Measurements from ENCODE around the gene TMEM179.

DNA sequence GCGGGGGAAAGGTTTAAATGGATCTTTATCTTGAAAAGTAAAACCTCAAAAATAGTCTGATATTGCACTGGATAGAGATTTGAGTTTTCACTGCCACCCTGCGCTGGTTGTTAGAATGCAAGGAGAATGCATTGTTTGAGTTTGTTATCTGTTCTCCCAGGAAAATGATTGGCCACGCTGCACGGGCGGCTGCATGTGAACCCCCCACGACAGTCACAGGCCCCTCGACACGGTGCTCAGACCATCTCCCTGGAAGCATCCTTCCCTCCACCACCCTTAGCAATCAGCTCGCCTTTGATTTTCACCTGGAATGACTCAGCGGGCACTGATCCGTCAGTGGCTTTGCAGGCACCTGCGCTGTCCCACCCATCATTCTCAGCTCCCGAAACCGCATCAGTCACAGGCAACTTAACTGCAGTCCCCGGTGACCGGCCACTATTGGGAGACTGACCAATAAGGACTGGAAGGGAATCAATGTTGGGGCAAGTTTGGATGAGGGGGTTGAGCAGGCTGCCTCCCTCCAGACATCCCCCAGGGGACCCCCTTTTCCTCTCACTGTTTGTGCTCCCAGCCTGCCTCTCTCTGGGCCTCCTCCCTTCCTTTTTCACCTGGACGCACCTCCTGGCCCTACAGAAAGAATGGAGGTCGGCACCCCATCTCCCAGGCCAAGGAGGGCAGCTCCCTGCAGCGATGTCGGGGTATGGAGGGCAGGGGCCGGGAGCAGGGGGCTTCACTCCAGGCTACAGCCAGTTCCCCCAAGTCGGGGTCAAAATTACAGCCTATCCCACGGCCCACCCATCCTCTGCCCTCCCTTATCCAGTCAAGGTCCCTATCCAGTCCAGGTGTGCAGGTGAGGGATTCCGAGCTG, 53.5 kb downstream of the TMEM179 start:
- no peak for TF ChIP-seq POLR2A (IDR thresholded peaks at IDR 0.05)
- TF ChIP-seq, protein P1, sequence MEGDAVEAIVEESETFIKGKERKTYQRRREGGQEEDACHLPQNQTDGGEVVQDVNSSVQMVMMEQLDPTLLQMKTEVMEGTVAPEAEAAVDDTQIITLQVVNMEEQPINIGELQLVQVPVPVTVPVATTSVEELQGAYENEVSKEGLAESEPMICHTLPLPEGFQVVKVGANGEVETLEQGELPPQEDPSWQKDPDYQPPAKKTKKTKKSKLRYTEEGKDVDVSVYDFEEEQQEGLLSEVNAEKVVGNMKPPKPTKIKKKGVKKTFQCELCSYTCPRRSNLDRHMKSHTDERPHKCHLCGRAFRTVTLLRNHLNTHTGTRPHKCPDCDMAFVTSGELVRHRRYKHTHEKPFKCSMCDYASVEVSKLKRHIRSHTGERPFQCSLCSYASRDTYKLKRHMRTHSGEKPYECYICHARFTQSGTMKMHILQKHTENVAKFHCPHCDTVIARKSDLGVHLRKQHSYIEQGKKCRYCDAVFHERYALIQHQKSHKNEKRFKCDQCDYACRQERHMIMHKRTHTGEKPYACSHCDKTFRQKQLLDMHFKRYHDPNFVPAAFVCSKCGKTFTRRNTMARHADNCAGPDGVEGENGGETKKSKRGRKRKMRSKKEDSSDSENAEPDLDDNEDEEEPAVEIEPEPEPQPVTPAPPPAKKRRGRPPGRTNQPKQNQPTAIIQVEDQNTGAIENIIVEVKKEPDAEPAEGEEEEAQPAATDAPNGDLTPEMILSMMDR (IDR thresholded peaks at IDR 0.05), result no peak

Measured in lower leg skin (tissue), 3 donors.